HepG2 (cell line): ENCODE measurements around the gene NRDC. TPM values are rescaled to one million over a fixed set of nuclear protein-coding genes. Genes with fewer than 3 reads are reported as not detected.

Experiments used
- ATAC-seq: fragments of 200-7000 bp; cut with Tn5 transposase; 3 replicates; pipeline ENCODE4 v1.9.1; 2020; ENCODE audit warnings: mild to moderate bottlenecking, moderate library complexity
- BruUV-seq: library from RNA; stranded (reverse); fragments of 400-500 nt; replicated peaks from 2 replicates; lab custom pipeline; 2021; lab: Mats Ljungman, UMichigan
- CTCF ChIA-PET: fragments of 300-600 bp; formaldehyde crosslinking; extraction: SDS; loops from one replicate; lab custom pipeline; 2021; ENCODE audit warnings: low total read pairs, inconsistent platforms, low intra/inter-chr PET ratio; lab: Yijun Ruan, JAX
- POLR2A ChIA-PET: fragments of 350-600 bp; sonication (Branson Sonifier 250); formaldehyde crosslinking; loops from one replicate; lab custom pipeline; 2020; ENCODE audit warnings: antibody characterized with exemption, inconsistent platforms; lab: Yijun Ruan, JAX
- DNase-seq: peaks from one replicate; pipeline ENCODE4 v3.0.0-alpha.2; 2015; ENCODE audit warnings: low spot score
- FAIRE-seq: peaks from 3 replicates; lab custom pipeline; 2011; peaks lifted over from hg19 to GRCh38; lab: Jason Lieb, UNC
- H2AFZ ChIP-seq: one replicate; pipeline ENCODE4 v1.6.1; 2011; ENCODE audit warnings: low read length, inconsistent platforms
- H3K27ac ChIP-seq: fragments of 300-600 bp; 3 replicates; pipeline ENCODE4 v1.8.0; 2011; ENCODE audit warnings: mixed run types, mild to moderate bottlenecking, mixed read lengths, low read length, inconsistent platforms; ENCODE audit not compliant: insufficient read depth; ENCODE audit errors: extremely low read length
- H3K27me3 ChIP-seq, 2 experiments: fragments of 200-600 bp in 1 of 2; 2 replicates in 1 of 2; 3 replicates in 1 of 2; pipeline versions ENCODE4 v1.6.0 to v1.8.0; 2011; ENCODE audit warnings: low read length in 2 of 2, mild to moderate bottlenecking in 2 of 2, moderate library complexity in 2 of 2, inconsistent platforms in 1 of 2; ENCODE audit not compliant: insufficient read depth in 2 of 2, control insufficient read depth in 1 of 2
- H3K36me3 ChIP-seq, 2 experiments: fragments of 200-600 bp in 1 of 2; replicated peaks in 1 of 2; 2 replicates in 1 of 2; 3 replicates in 1 of 2; pipeline versions ENCODE4 v1.5.1 to v1.8.0; 2011; ENCODE audit warnings: low read length in 2 of 2, inconsistent platforms in 1 of 2; ENCODE audit not compliant: insufficient read depth in 2 of 2, control insufficient read depth in 1 of 2
- H3K4me1 ChIP-seq: 2 replicates; pipeline ENCODE4 v1.5.1; 2012; ENCODE audit warnings: low read length, inconsistent platforms; ENCODE audit not compliant: insufficient read depth
- H3K4me2 ChIP-seq: 2 replicates; pipeline ENCODE4 v1.6.0; 2011; ENCODE audit warnings: low read depth, low read length, inconsistent platforms
- H3K4me3 ChIP-seq, 3 experiments: fragments of 200-600 bp in 1 of 3; sonication (generic), shearing (Covaris generic) in 1 of 3; replicated peaks in 1 of 3; 2 replicates each; pipeline ENCODE4 v1.5.1; 2011 to 2016; ENCODE audit warnings: low read length in 3 of 3, inconsistent platforms in 2 of 3, low read depth in 2 of 3, mild to moderate bottlenecking in 2 of 3, control low read depth in 1 of 3, mixed read lengths in 1 of 3; ENCODE audit not compliant: insufficient read depth in 1 of 3
- H3K79me2 ChIP-seq: one replicate; pipeline ENCODE4 v1.6.1; 2011; ENCODE audit warnings: low read length, inconsistent platforms; ENCODE audit not compliant: insufficient read depth
- H3K9ac ChIP-seq: 2 replicates; pipeline ENCODE4 v1.6.0; 2011; ENCODE audit warnings: mild to moderate bottlenecking, low read depth, low read length, inconsistent platforms; ENCODE audit not compliant: insufficient read depth
- H3K9me3 ChIP-seq: 2 replicates; pipeline ENCODE4 v1.5.1; 2012; ENCODE audit warnings: mild to moderate bottlenecking, low read length
- H4K20me1 ChIP-seq: 2 replicates; pipeline ENCODE4 v1.6.0; 2011; ENCODE audit warnings: inconsistent platforms, mild to moderate bottlenecking, low read length, moderate library complexity; ENCODE audit not compliant: insufficient read depth
- FOXO4 ChIP-seq: sonication (generic); formaldehyde crosslinking; conservative IDR thresholded peaks from 2 replicates; pipeline ENCODE4 v1.8.1; 2023; ENCODE audit warnings: missing genetic modification reagents
- HNF1A ChIP-seq, 2 experiments: sonication (generic) in 1 of 2; formaldehyde crosslinking in 1 of 2; IDR thresholded peaks; 2 replicates each; pipeline versions ENCODE4 v1.4.0 to v1.6.1; 2016 to 2020; ENCODE audit warnings: borderline replicate concordance in 1 of 2, low read depth in 1 of 2, mild to moderate bottlenecking in 1 of 2, missing genetic modification reagents in 1 of 2
- WGBS: methylation state at CpG from one replicate; pipeline ENCODE4 v1.1.6; 2017; ENCODE audit warnings: low lambda C conversion rate; 5-methylcytosine and 5-hydroxymethylcytosine counted together
- in situ Hi-C: cut with HindIII; loops from 2 replicates; pipeline ENCODE4 v1.10.0; 2017; ENCODE audit warnings: low pct_unique_long_range_greater_than_20kb; ENCODE audit not compliant: extremely low pct_ligation_motif_present
- intact Hi-C: fragments of 100-400 bp; cut with micrococcal nuclease; formaldehyde crosslinking; loops from one replicate; pipeline ENCODE4 v1.10.0; 2022; ENCODE audit not compliant: unreplicated experiment
- polyA plus RNA-seq, 8 experiments: library from polyadenylated mRNA; depleted of rRNA in 3 of 8; stranded (reverse) in 7 of 8; unstranded in 1 of 8; fragments of >200 nt; fragmentation: Illumina TruSeq in 4 of 8; extraction: Trizol in 4 of 8; gene quantifications; 2 replicates each; pipeline versions ENCODE4 v1.2.1 to v1.2.3, GENCODE V29; 2011 to 2016; ENCODE audit warnings: low read depth in 4 of 8, missing spikeins in 1 of 8, mixed read lengths in 1 of 8; ENCODE audit not compliant: insufficient read depth in 1 of 8
- total RNA-seq, 5 experiments: library from RNA; depleted of rRNA; stranded (reverse); fragments of >200 nt; fragmentation: Illumina TruSeq; extraction: Trizol; gene quantifications; 2 replicates each; pipeline ENCODE4 v1.2.3, GENCODE V29; 2016; ENCODE audit warnings: low read depth in 1 of 5

Gene NRDC
- total and polyA plus RNA-seq, 2 of the 13 experiments (the other 11 are each of a cell fraction or from before 2014, with no cell fraction given), result 57.6 to 64.9 TPM

GRCh38 chr1:51863384-51863783 lies 15.1 kb downstream of the NRDC start:
- Histone ChIP-seq H3K27me3 (no peaks in the 10 kb centered on the region; a peak in 1 of 5 replicates), H3K27ac (no peak overlapping the region), H3K79me2 (peaks cover 38% of the 10 kb centered on the region), H2AFZ (no peak overlapping the region), H4K20me1 (no peaks in the 10 kb centered on the region), H3K4me2 (no peak overlapping the region), H3K36me3 (peaks cover 0 to 2% of the 10 kb centered on the region in 2 experiments; a peak in 2 of 5 replicates), H3K4me1 (peaks cover 15% of the 10 kb centered on the region), H3K4me3 (no peak overlapping the region), H3K9ac (no peak overlapping the region), H3K9me3 (no peaks in the 10 kb centered on the region)
- FAIRE-seq (no peak), ATAC-seq (no peak), DNase-seq (no peak)
- ChIA-PET CTCF (no interaction called here), POLR2A (no interaction called here)
- in situ Hi-C loops (no loop called here), intact Hi-C loops (no loop called here)
- WGBS, result 98% methylated on average over 2 of the region's 2 CpGs
- TF ChIP-seq FOXO4, result no peak
- no peak for TF ChIP-seq HNF1A (IDR thresholded peaks at IDR 0.05; ENCODE audit: low read depth)
- no peak for TF ChIP-seq HNF1A (CRISPR knock-in tag; IDR thresholded peaks at IDR 0.05; ENCODE audit: borderline replicate concordance)
- no TSS peak for BruUV-seq
